ENCODE results near the gene KCNQ5.

KCNQ5 gene

GRCh38 chr6:72769459-72770125 is 147.7 kb downstream of the KCNQ5 start:
- DNase-seq (ENCODE audit: low read depth) = no peak
- H3K4me3 ChIP-seq (ENCODE audit: low read depth, low read length) = no peak overlapping the region
- no peak for TF ChIP-seq CTCF (IDR thresholded peaks at IDR 0.05; ENCODE audit: control insufficient read depth, extremely low read depth, insufficient read depth)

- no peak for DNase-seq (ENCODE audit: low read depth)
- TF ChIP-seq CTCF (IDR thresholded peaks at IDR 0.05; ENCODE audit: control insufficient read depth, extremely low read depth, insufficient read depth) = no peak
- H3K4me3 ChIP-seq (ENCODE audit: low read depth, low read length) = no peak overlapping the region
Measured at GRCh38 chr6:72770959-72771358, 149.1 kb downstream of the KCNQ5 start.

- no peak for DNase-seq (ENCODE audit: low read depth)
- no peak overlapping the region for H3K4me3 ChIP-seq (ENCODE audit: low read depth, low read length)
- TF ChIP-seq CTCF (IDR thresholded peaks at IDR 0.05; ENCODE audit: control insufficient read depth, extremely low read depth, insufficient read depth) = no peak
Measured at GRCh38 chr6:72776456-72776855, 154.6 kb downstream of the KCNQ5 start.

- no peak for DNase-seq (ENCODE audit: low read depth)
- H3K4me3 ChIP-seq (ENCODE audit: low read depth, low read length) = no peak overlapping the region
- TF ChIP-seq CTCF (IDR thresholded peaks at IDR 0.05; ENCODE audit: control insufficient read depth, extremely low read depth, insufficient read depth) = no peak
Measured at GRCh38 chr6:72781624-72782023, 159.8 kb downstream of the KCNQ5 start.

- TF ChIP-seq CTCF (IDR thresholded peaks at IDR 0.05; ENCODE audit: control insufficient read depth, extremely low read depth, insufficient read depth) = no peak
- DNase-seq (ENCODE audit: low read depth) = no peak
- no peak overlapping the region for H3K4me3 ChIP-seq (ENCODE audit: low read depth, low read length)
Measured at GRCh38 chr6:72783035-72783434, 161.2 kb downstream of the KCNQ5 start.

- DNase-seq (ENCODE audit: low read depth) = no peak
- no peak overlapping the region for H3K4me3 ChIP-seq (ENCODE audit: low read depth, low read length)
- TF ChIP-seq CTCF (IDR thresholded peaks at IDR 0.05; ENCODE audit: control insufficient read depth, extremely low read depth, insufficient read depth) = no peak
Measured at GRCh38 chr6:72783666-72784065, 161.8 kb downstream of the KCNQ5 start.

- H3K4me3 ChIP-seq (ENCODE audit: low read depth, low read length) = no peak overlapping the region
- TF ChIP-seq CTCF (IDR thresholded peaks at IDR 0.05; ENCODE audit: control insufficient read depth, extremely low read depth, insufficient read depth) = no peak
- no peak for DNase-seq (ENCODE audit: low read depth)
Measured at GRCh38 chr6:72784071-72784470, 162.2 kb downstream of the KCNQ5 start.
